HG03520 (cell line): ENCODE data around the gene INMT.
"Not testable (repeated sequence)": the region's sequence is repeated elsewhere in the genome, so short reads cannot be mapped to it uniquely, and the experiment has no call there.

Experiments used
- ATAC-seq: cut with Tn5 transposase; IDR thresholded peaks from one replicate; pipeline ENCODE4 v1.9.1; 2021; ENCODE audit warnings: mild to moderate bottlenecking, moderate library complexity; ENCODE audit not compliant: unreplicated experiment

The INMT gene

DNA sequence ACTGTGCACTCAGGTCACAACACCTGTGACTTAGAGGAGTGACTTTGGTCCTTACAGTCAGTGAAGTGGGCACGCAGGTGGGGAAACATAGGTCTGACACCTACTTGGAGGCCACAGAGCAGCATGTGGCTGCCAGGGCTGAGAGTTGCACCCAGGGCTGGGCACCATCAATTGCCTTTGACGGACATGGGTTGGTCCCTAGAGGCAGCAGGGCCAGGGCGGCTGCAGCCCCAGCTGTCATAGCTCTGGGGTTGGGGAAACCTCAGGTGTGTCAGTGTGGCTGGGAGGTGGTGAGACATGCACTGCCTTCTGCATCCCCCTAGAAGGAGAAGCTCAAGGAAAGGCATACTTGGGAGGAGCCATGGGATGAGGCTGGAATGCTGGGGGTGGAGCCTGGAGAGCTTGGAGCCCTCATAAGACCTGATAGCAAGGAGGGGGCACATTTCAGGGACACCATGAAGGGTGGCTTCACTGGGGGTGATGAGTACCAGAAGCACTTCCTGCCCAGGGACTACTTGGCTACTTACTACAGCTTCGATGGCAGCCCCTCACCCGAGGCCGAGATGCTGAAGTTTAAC, at the start of gene INMT:
Gene INMT, plus strand, starts transcription at position 440 of the 578 bp plus-strand sequence. Its CDS starts 16 bp downstream, at position 456.
- ATAC-seq: no peak

DNA sequence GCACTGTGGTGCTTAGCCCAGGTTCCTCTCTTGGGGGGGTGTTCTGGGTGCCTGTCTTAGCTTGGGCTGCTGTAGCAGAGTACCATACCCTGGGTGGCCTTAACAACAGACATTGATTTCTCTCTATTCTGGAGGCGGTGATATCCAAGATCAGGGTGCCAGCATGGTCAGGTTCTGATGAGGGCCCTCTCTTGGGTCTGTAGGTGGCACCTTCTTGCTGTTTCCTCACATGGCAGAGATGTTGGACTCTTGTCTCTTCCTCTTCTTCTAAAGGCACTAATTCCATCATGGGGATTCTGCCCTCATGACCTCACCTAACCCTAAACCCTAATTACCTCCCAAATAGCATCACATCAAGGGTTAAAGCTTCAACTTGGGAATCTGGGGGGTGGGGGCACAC, 49.7 kb upstream of the INMT start:
- ATAC-seq: no peak

DNA sequence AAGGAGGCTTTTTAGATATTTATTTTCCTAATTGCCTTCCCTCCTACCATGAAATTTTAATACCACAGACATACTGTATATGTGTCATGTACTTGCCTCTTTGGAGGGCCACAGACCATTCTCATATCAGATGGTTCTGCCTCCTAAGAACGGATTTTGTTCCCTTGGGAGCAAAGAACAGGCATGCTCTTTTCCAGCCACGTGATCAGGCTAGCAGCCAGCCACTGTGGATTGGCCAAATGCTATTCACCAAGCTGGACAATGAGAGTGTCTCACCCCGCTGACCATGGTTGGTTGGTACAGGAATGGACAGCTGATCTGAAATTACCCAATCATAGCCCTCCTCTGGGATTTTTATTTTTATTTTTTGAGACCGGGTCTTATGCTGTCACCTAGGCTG, 48.2 kb upstream of the INMT start:
- no peak for ATAC-seq

DNA sequence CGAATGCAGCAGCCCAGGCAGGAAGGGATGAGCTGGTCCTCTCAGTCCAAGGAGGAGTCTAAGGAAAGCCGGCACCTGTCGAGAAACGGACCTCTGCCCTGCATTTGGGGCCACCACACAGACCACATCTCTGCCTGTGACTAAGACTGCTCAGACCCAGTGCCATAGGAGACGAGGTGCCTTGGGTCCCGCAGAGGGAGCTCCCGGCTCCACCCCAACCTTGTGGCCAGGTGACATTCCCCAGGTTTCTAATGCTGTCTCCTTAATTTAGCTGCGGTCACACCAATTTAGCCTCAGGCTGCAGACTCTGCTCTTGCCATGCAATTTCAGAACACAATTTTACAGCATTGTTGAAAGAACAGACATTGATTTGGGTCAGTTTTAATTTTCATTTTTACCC, 46.9 kb upstream of the INMT start:
- no peak for ATAC-seq

DNA sequence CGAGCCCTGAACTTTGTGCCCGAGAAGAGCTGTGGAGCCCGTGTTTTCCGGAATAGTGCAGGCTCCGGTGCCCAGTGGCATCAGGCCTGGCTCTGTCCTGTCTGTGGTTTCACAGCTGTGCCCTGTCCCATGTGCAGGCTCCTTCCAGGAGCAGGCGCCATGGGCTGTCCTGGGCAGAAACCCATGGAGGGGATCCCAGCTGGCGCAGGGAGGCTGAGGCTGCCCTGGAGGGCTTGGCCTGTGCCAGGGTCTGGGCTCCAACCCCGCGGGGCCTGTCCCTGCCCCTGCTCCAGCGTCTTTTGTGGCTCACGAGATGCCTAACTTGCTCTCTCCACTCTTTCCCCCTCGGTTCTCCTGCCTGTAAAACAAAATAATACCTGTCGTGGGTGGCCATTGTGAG, 46.3 kb upstream of the INMT start:
- no peak for ATAC-seq

DNA sequence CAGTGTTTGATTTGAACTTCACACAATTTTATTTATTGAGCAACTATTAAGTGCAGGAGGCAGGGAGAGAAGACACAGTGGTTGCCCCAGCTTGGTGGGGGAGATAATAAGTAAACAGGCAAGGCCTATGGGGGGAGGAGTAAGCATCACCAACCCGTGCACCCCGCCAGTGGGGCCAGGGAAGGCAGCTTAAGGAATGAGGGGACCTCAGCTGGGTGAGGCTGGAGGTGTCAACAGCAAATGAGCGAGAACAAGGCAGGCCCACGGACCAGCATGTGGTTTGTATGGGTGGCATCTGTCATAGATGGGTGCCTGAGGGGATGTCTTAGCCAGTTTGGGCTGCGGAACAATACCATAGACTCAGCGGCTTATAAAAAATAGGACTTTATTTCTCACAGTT, 45.6 kb upstream of the INMT start:
- no peak for ATAC-seq

DNA sequence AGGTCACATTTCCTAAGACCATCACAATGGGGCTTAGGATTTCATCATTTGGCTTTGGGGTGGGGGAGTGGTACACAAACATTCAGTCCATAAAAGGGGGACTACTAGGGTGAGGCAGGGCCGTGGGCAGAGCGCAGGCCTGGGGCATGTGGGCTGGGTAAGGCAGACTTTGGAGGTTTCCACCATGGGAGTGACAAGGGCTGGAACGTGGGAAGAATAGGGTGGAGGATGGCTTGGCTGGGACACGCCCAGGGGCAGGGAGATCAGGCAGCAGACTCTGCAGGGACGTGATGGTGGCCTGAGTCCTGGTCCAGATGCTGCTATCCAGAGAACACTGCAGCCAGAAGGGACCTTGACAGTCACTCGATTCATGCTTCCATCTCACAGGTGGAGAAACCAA, 45.0 kb upstream of the INMT start:
- no peak for ATAC-seq

DNA sequence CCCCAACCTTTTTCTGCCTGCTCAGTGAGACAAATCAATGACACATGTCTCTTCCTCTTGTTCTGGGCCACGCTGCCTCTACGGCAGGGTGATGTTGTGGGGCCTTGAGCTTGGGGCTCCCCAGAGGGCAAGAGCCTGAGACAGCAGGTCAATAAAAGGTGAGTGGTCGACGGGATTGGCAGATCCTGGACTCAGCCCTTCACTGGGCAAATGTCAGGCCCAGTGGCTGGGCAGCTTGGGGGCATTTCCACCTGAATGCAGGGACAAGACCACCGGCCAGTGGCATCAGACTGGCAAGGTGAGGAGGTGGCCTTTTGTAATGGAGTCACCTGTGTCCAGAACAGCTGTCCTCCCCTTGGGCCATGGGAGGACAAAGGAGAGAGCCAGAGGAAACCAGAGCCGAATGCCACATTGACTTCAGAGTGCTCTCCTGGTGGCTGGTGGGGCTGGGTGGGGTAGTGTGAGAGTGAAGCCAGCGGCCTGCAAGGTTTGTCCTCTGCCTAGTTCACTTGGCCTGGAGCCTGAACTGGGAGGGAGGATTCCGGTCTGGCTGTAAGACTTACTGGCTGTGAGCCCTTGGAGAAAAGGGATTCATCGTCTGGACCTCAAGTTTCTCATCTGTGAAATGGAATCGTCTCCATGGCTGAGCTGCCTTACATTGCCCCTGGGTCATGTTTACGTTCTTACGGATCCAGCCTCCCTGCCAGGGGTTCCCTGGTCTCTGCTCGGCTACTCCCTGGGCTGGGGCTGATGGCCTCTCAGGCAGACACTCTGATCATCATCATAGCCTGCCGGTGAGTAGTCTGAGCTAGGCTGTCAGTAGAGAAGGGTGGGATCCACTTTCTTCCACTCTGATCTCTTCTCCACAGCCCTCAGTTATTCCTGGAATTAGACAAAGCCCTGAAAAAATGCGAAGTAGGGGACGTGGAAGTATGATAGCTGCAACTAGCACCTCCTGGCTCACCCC, 44.3 kb upstream of the INMT start:
- ATAC-seq: no peak

DNA sequence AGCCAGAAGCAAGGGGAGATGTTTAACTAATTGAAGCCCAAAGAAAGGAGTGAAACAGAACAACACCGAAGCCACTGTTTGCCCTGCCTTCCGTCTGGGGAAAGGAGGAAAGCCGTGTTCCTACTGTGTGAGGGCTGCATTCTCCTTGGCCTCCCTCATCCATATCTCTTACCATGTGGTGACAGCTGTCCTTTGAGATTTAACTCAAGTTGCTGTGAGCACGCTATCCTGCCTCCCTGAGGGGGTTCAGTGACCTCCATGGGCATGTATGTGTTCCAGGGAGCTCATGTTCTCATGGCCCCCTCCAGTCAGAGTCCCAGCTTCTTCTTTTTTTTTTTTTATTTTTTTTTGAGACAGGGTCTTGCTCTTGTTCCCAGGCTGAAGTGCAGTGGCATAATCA, 43.5 kb upstream of the INMT start:
- no peak for ATAC-seq

DNA sequence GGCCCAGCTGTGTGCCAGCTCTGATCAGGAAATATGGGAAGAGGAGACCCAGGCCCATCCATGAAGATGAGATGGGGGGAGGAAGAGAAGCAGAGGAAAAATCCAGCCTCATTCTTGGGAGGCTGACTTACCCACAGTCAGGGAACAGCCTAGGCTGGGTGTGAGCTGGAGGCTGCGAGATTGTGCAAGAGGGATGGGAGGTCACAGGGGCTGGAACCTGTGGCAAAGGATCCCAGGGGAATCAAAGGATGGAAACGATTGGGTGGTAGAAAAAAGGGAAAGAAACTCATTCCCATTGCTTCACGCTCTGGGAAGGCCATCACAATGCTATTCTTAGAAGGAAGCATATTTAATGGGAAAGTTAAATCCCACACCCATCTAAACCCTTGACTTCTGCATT, 43.0 kb upstream of the INMT start:
- no peak for ATAC-seq

DNA sequence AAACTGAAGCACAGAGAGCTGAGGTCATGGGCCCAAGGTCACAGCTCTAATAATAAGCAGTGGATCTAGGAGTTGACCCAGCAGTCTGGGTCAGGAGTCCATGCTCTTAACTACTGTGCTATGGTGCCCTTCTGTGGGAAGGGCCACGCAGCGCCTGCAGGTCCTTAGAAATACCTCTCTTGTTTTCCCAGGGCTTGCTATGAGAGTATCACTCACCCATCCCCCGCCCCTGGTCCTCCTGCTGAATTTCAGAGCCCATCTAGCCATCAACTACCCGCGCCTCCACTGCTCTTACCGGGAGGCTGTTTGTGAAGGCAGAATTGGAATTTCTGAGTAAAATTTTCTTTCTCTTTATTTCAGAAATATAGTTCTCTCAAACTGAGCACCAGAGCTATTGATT, 42.4 kb upstream of the INMT start:
- no peak for ATAC-seq

DNA sequence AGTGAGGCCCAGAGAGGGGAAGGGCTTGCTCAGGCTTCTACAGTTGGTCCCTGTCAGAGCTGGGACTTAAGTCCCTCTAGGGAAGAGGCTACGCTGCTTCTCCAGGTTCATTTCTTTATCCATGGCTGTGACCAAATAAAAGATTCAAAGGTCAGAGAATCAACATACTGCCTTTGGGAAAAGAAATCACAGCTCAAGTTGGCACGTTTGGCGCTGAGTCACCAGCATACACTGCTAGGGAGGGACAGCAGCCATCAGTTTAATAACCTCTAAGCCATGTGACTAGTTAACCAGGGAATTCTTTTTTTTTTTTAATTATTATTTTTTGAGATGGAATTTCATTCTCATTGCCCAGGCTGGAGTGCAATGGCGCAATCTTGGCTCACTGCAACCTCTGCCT, 41.3 kb upstream of the INMT start:
- ATAC-seq: no peak

DNA sequence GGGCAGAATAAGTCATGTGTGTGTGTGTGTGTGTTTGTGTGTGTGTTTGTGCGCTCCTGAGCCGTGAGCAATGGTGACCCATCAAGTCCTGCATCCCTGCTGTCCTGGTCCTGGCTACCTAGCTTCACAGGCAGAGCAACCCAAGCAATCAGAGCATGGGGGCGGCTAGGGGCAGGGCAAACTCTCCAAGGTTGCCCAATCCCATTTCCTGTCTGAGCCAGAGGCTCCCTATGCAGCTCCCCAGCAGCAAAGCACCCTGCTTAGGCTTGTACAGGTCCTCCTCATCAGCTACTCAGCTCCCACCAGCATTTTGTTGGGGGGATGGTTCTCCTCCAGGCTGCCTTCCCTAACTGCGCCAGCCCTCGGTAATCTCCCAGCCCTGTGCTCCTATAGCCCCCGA, 38.5 kb upstream of the INMT start:
- ATAC-seq: no peak

DNA sequence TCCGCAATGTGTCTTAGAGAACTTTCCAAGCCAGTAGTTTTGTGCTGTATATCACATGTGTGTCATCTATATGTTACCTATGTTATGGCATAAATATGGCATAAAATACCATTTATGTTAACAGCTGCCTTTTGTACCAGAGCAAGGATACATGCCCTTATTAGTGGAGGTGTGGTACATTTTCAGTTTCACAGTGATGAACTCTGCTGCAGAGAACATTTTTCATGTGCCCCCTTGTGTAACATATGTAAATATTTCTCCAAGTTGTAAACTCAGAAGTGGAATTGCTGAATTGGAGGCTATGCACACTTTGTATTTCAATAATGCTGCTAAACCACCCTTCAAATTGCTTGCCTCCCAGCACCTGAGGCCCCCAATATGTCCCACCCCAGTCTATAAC, 37.8 kb upstream of the INMT start:
- no peak for ATAC-seq

DNA sequence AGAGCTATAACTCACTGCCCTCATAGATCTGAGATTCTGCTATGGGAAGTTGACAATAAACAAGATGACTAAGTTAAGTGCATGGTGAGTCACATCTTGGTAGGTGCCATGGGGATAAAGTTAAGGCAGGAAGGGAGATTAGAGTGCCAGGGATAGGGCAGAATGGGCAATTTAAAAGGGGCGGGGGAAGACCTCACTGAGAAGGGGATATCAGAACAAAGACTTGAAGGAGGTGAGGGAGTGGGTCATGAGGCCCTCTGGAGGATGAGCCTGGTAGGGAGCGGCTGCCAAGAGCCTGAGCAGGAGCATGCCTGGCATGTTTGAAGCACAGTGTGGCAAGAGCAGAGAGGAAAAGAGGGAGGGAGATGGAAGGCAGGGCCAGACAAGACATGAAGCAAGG, 34.8 kb upstream of the INMT start:
- ATAC-seq: no peak

DNA sequence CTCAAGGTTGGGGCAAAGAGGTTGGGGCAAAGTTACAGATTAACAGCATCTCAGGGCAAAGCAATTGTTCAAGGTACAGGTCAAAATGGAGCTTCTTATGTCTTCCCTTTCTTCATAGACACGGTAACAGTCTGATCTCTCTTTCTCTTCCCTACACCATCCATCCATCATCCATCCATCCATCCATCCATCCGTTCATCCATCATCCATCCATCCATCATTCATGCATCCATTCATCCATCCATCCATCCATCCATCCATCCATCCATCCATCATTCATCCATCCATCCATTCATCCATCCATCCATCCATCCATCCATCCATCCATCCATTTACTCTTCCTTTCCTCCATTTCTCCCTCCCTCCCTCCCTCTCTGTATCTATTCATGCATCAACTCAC, 32.5 kb upstream of the INMT start:
- not testable (repeated sequence) for ATAC-seq

DNA sequence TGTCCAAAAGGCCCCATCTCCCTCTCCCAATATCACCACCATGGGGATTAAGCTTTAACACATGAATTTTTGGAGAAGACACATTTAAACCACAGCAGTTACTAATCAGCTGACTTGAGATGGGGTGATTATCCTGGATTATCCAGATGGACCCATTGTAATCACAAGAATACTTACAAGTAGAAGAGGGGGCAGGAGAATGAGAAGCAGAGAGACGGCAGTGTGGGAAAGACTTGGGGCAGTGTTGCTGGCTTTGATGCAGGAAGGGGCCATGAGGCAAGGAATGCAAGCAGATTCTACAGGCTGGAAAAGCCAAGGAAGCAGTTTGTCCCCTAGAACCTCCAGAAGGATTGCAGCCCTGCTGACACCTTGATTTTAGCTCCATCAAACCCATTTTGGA, 30.7 kb upstream of the INMT start:
- ATAC-seq: no peak

DNA sequence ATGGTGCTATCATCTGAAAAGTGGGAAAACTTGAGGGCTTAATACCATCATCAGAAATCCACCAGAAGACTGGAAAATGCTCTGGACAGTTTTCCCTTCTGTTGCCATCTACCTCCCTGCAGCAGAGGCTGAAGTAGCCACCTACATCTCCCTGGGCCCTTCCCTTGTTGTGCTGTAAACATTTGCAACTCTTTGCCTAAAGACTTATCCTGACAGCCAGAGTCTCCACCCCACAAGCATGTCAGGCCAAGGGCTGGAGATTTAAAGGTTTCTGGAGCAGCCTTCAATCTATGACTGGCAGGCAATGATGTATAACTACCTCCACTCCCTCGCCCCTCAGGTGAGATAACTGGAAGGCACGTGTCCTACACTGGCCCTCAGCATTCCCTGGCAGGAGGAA, 29.7 kb upstream of the INMT start:
- no peak for ATAC-seq

DNA sequence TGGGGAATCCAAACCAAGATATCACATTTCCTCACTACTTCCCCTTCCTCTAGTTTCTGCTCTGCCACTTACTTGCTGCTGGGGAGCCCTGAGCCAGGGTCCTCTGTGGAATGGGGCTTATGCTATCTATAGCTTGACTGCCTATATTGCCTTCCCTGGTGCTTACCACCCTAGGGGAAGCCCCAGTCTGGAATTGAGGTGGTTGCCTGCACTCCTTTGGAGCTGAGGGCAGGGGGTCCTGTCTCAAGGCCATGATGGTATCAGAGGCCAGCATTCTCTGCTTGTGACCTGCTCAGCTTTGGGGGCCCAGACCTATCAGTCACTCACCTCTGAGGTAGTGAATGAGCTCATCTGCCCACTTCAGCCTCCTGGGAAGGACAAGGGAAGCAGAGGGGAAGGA, 29.3 kb upstream of the INMT start:
- ATAC-seq: no peak

DNA sequence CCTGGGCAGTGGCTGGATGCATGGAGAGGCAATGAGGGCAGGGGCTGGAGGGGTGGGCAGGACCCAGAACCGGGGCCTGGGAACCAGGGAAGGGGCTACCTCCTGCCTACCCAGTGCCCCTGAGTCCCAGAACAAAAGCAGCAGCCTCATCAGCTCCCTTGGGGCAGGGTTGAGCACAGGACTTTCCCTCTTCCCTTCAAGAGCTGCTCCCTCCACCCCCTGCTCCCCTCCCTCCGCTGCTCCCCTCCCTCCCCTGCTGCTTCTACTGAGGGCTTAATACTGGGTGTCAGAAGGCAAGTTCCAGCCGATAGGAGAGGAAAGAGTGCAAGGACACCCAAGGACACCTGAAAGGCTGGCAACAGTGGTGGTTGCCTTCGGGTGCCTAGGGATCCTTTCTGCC, 28.2 kb upstream of the INMT start:
- no peak for ATAC-seq

DNA sequence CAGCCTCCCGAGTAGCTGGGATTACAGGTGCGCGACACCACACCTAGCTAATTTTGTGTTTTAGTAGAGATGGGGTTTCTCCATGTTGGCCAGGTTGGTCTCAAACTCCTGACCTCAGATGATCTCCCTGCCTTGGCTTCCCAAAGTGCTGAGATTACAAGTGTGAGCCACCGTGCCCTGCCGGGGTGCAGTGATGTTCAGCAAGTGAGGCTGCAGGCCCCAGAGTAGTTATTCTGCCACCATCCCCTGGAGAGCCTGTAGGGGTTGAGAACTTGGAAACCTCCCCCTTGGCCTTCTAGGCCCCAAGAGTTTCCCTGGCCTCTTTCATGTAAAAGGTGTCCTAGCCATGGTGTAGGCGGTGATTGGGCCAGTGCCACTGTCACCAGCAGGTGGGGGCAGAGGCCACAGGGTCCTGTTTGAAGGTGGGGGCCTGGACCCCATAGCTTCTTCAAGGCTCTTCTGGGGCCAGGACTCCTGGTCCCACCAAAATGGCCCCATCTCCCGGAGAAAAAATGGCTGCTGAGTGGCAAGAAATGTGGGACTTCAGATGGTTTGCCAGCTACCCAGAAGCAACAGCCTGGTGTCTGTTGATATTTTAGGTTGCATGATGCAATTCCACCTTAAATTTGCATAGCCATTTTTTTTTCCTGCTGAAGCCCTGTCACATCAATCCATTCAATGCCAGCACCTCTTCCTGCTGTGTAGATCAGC, 25.5 kb upstream of the INMT start:
- ATAC-seq: no peak
